Activated CD4-positive, alpha-beta T cell treated with anti-CD3 and anti-CD28 coated beads for 36 hours (primary cell): ENCODE measurements around the gene CIDEC. TPM values are rescaled to one million over a fixed set of nuclear protein-coding genes. Genes with fewer than 3 reads are reported as not detected.
A peak's percentile ranks its signal among the peaks of the same experiment; 100 is the strongest.
"Not testable (repeated sequence)": the region's sequence is repeated elsewhere in the genome, so short reads cannot be mapped to it uniquely, and the experiment has no call there.

Source experiments
- ATAC-seq: fragments of 200-7000 bp; cut with Tn5 transposase; one replicate; pipeline ENCODE4 v1.10.0; 2021; ENCODE audit warnings: mild to moderate bottlenecking, moderate library complexity
- CTCF ChIA-PET: fragments of 350-600 bp; sonication (Branson Sonifier 250); formaldehyde crosslinking; loops from one replicate; lab custom pipeline; 2021; ENCODE audit warnings: antibody characterized with exemption; lab: Charles Lee
- POLR2A ChIA-PET: fragments of 350-600 bp; sonication (Branson Sonifier 250); formaldehyde crosslinking; loops from one replicate; lab custom pipeline; 2021; ENCODE audit warnings: antibody characterized with exemption, inconsistent platforms; lab: Charles Lee
- DNase-seq: peaks from one replicate; pipeline ENCODE4 v3.0.0-alpha.2; 2020
- H3K27ac Mint-ChIP-seq: one replicate; pipeline ENCODE4 v1.8.0; 2021; ENCODE audit warnings: mixed read lengths
- H3K27me3 Mint-ChIP-seq: one replicate; pipeline ENCODE4 v1.8.0; 2021; ENCODE audit warnings: mixed read lengths
- H3K36me3 Mint-ChIP-seq: one replicate; pipeline ENCODE4 v1.8.0; 2021; ENCODE audit warnings: low read depth, mixed read lengths
- H3K4me1 Mint-ChIP-seq: one replicate; pipeline ENCODE4 v1.8.0; 2021; ENCODE audit warnings: mixed read lengths
- H3K4me3 Mint-ChIP-seq: one replicate; pipeline ENCODE4 v1.8.0; 2021; ENCODE audit warnings: mild to moderate bottlenecking, moderate library complexity, mixed read lengths
- H3K9me3 Mint-ChIP-seq: one replicate; pipeline ENCODE4 v1.8.0; 2021; ENCODE audit warnings: low read depth, mixed read lengths
- intact Hi-C, 2 experiments: fragments of 100-400 bp; cut with DNase I in 1 of 2; cut with micrococcal nuclease in 1 of 2; formaldehyde crosslinking; loops; one replicate each; pipeline versions ENCODE4 v1.14.2 to v1.15.1; 2022 to 2024; cut with DNase I, micrococcal nuclease
- total RNA-seq, 2 experiments: library from RNA; stranded (reverse); gene quantifications; one replicate each; pipeline ENCODE4 v1.2.3, GENCODE V29; 2021

CIDEC gene
- total RNA-seq, 2 experiments from 2014 or later: not detected

DNA sequence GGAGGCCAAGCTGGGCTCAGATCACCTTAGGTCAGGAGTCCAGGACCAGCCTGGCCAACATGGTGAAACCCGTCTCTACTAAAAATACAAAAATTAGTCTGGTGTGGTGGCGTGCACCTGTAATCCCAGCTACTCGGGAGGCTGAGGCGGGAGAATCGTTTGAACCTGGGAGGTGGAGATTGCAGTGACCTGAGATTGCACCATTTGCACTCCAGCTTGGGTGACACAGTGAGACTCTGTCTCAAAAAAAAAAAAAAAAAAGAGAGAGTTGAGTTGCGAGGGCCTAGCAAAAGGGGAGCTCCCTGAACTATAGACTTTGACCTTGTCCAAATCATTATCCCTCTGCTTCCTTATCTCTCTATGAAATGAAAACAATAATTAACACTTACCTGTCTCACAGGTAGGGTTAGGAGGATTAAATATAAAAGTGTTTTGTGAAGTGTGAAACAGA lies 20.9 kb upstream of the CIDEC start:
- H3K4me1 Mint-ChIP-seq: peaks cover 51% of the 10 kb centered on the region
- H3K4me3 Mint-ChIP-seq, CTCF ChIA-PET, intact Hi-C loops, ATAC-seq, DNase-seq, H3K27me3 Mint-ChIP-seq, H3K36me3 Mint-ChIP-seq, H3K9me3 Mint-ChIP-seq, H3K27ac Mint-ChIP-seq, POLR2A ChIA-PET: not testable (repeated sequence)

DNA sequence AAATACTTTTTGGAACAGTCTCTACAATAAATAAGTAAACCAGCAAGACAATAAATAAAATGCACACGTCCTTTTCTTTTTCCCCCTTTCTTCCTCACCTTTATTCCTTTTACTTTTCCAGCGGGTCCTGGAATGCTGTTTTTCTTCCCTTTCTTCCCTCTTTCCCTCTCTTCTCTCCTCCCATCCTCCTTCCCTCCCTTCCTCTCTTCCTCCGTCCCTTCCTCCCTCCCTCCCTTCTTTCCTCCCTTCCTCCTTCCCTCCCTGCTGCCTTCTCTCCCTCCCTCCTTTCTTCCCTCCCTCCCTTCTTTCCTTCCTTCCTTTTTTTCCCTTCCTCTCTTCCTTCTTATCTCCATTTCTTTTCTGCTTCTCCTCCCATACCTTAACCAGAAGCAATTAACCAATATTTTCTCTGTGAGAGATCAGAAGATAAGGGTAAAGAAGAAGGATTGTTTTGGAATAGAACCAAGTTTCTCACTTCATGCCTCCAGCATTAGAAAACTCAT lies 19.3 kb upstream of the CIDEC start:
- H3K9me3 Mint-ChIP-seq: peaks cover 3% of the 10 kb centered on the region
- intact Hi-C loops: no loop called here
- H3K27ac Mint-ChIP-seq: no peak overlapping the region
- ChIA-PET POLR2A (no interaction called here), CTCF (no interaction called here)
- ATAC-seq (no peak), DNase-seq (no peak)
- H3K36me3 Mint-ChIP-seq: peaks cover 11% of the 10 kb centered on the region
- no peak overlapping the region for H3K4me3 Mint-ChIP-seq
- peaks cover 62% of the 10 kb centered on the region for H3K4me1 Mint-ChIP-seq
- H3K27me3 Mint-ChIP-seq: no peaks in the 10 kb centered on the region

DNA sequence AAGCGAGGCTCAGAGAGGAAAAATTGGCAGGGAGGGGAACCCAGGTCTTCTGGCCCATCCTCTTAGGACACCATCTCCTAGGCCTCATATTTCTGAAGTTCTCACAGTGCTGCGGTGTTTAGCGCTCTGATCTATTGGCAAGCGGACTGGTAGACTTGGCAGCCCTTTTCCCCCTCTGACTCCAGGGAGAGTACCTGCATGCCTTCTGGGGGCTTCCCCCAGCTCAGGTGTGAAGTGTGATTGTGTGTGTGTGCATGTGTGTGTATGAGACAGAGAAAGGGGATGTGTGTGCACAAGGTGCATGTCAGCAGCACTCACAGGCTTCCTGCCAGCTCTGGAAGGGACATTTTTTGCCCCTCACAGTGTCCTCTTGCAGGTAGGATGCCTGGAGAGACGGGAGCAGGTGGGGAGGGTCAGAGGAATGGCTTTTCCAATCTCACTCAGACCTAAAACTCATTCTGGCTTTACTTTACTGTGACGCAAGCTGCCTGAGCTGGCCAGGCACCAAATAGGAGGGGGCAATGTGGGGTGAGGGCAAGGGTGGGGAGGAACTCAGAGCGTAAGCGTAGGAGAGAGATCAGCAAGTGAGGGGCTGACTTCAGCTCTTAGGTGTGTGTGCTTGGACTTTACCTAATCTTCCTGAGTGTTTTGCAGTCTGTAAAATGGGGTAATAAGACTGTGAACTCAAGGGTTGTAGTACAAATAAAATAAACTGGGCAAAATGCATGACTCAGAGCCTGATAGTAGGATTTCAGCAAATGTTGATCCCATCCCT lies 18.6 kb upstream of the CIDEC start:
- Mint-ChIP-seq H3K27ac (peak overlapping the region; percentile 28), H3K36me3 (peaks cover 17% of the 10 kb centered on the region), H3K9me3 (peaks cover 3% of the 10 kb centered on the region), H3K27me3 (no peaks in the 10 kb centered on the region), H3K4me1 (peaks cover 65% of the 10 kb centered on the region), H3K4me3 (no peak overlapping the region)
- ATAC-seq: no peak
- ChIA-PET CTCF (interaction anchor here (1.0 kb wide), 1 partner anchor 15 kb away, joined by 3 read pairs; no protein-coding TSS in a partner anchor), POLR2A (no interaction called here)
- intact Hi-C loops: no loop called here
- DNase-seq: peak; percentile 30

DNA sequence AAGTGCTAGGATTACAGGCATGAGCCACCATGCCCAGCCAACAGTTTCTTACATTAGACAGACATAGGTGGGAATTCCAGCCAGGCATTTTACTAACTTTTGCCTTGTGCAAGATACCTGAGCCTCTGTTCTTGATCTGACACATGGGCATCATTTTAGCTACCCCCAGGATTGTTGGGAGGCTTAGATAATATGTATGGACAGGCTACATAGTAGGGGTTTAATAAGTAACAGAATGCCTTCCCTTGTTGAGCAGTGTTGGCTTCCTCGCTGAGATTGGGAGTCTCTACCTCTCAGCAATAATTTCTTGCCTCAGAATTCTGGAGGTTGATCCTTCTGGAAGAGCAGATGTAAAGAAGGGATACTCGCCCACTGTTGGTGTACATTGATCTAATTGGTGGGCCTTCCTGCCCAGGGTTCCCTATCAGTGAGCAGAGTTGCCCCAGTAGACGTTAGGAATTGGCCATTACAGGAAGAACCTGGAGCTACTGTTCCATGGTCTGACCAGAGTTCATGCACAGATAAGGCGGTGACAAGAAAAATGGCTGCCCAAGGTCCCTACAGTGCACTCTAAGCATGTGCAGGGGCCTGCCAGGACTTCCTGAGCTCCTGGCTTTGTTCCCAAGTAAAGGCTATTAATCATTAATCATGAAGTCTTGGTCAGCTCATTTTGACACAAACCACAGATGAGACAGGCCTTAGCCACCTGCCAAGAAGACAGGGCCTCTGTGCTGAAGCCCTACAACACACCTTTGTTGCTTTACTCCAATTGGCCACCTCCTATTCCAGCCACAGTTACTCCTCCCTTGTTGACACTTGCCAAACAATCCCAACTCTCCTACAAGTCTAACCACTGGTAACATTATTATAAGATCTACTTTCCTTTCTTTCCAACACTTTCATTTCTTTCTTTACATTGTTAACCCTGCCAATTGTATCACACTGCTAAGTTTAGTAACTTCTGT lies 17.6 kb upstream of the CIDEC start:
- Mint-ChIP-seq H3K4me1 (peaks cover 63% of the 10 kb centered on the region), H3K9me3 (peaks cover 3% of the 10 kb centered on the region), H3K27ac (peak overlapping the region; percentile 42), H3K4me3 (no peak overlapping the region), H3K36me3 (peaks cover 25% of the 10 kb centered on the region), H3K27me3 (no peaks in the 10 kb centered on the region)
- ChIA-PET POLR2A (no interaction called here), CTCF (interaction anchor here (1.0 kb wide), 1 partner anchor 15 kb away, joined by 3 read pairs; no protein-coding TSS in a partner anchor)
- ATAC-seq (no peak), DNase-seq (no peak)
- intact Hi-C loops: no loop called here

DNA sequence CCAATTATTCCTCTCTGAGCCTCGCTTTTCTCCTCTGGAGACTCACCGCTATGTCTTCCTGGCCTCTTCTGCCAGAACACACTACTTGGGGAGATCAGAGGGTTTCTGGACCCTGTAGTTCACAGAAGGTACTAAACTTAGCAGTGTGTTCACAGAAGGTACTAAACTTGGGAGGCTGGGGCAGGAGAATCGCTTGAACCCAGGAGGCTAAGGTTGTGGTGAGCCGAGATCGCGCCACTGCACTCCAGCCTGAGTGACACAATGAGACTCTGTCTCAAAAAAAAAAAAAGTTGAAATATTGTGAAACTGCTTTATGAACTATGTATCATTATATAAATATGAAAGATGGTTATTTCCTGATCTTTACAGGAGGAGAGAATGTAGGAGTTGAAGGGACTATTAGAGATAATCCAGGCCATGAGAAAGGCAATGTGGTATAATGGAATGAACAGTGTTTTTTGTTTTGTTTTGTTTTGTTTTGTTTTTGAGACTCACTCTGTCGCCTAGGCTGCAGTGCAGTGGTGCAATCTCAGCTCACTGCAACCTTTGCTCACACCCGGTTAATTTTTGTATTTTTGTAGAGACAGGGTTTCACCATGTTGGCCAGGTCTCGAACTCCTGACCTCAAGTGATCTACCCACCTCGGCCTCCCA lies 16.8 kb upstream of the CIDEC start:
- H3K9me3 Mint-ChIP-seq, H3K27me3 Mint-ChIP-seq, ATAC-seq, intact Hi-C loops, DNase-seq, POLR2A ChIA-PET, CTCF ChIA-PET, H3K4me3 Mint-ChIP-seq: not testable (repeated sequence)
- peak overlapping the region; percentile 42 for H3K27ac Mint-ChIP-seq
- H3K4me1 Mint-ChIP-seq: peaks cover 63% of the 10 kb centered on the region
- peaks cover 33% of the 10 kb centered on the region for H3K36me3 Mint-ChIP-seq

DNA sequence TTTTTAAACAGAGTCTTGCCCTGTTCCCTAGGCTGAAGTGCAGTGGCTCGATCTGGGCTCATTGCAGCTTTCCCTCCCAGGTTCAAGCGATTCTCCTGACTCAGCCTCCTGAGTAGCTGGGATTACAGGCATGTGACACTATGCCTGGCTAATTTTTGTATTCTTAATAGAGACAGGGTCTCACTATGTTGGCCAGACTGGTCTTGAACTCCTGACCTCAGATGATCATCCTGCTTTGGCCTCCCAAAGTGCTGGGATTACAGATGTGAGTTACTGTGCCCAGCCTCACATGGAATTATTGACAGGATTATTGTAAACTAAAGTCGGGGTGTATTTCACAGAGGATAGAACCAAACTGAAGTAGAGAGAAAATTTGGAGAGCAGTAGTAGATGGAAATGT lies 15.7 kb upstream of the CIDEC start:
- CTCF ChIA-PET: interaction anchor here (3.1 kb wide), 1 partner anchor 36 kb away, joined by 17 read pairs; no protein-coding TSS in a partner anchor
- POLR2A ChIA-PET: not testable (repeated sequence)

DNA sequence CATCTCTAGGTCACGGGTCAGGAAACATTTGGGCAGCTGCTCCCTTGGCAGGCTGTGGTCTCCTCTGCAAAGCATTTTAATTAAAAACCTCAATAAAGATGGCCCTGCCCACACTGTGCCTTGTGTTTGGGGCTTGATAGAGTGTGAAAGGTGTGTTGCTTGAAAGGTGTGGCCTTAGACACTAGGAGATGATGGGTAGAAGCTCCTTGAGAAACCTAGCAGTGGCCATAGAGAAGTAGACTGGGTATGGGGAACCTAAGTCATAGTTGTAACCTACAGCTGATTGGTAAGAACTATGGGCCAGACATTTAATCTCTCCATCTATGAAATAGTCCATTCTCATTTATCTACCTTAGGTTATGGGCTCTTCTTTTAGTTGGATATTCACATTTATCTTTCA lies 13.7 kb upstream of the CIDEC start:
- peak overlapping the region; percentile 71 for H3K27ac Mint-ChIP-seq
- peaks cover 53% of the 10 kb centered on the region for H3K4me1 Mint-ChIP-seq

More for the DNA sequence above, 15.7 kb upstream of the CIDEC start:
- intact Hi-C loops, H3K27me3 Mint-ChIP-seq, H3K4me3 Mint-ChIP-seq, H3K9me3 Mint-ChIP-seq, ATAC-seq, DNase-seq, H3K27ac Mint-ChIP-seq: not testable (repeated sequence)
- peaks cover 40% of the 10 kb centered on the region for H3K36me3 Mint-ChIP-seq
- H3K4me1 Mint-ChIP-seq: peaks cover 59% of the 10 kb centered on the region

DNA sequence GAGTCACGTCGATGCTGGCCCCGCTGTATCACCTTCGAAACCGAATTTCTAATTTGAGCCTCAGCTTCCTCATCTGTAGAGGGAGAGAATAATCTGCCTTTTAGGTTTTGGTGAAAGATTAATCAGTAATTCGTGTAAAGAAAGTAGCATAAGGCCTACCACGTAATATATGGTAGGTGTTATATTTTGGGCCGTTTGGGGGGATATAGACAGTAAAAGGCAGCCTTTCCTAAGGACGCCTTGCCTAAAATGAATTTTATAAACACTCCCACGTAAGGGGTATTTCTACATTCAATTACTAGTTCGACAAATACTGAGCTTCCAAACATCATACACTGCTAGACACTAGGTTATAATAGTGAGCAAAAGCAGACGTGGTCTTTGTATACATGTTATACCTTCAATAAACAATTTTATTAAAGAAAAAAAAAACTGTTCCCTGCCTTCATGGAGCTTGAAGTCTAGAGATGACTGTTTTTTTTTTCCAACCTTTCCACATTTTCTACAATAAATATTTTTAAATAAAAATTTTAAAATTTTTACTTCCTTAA lies 11.1 kb upstream of the CIDEC start:
- DNase-seq (no peak), ATAC-seq (no peak)
- CTCF ChIA-PET: interaction anchor here (0.5 to 1.8 kb wide), 13 partner anchors 11 to 250 kb away, joined by 3 to 6 read pairs (median 4); partner anchors contain the start of genes CRELD1, IL17RE, RPUSD3 and VHL
- intact Hi-C loops: loop anchor here (2.0 to 5.0 kb wide), 4 partner anchors 49 to 528 kb away; partner anchors contain the start of genes ARPC4 (in 1 of the 2), RPUSD3 (in 1 of the 2), SETD5 (in 1 of the 2) and TADA3 (in 1 of the 2)
- Mint-ChIP-seq H3K4me3 (peak overlapping the region; percentile 96), H3K27ac (peak overlapping the region; percentile 98), H3K27me3 (no peaks in the 10 kb centered on the region), H3K4me1 (peaks cover 37% of the 10 kb centered on the region), H3K9me3 (peaks cover 3% of the 10 kb centered on the region), H3K36me3 (peaks cover 40% of the 10 kb centered on the region)
- POLR2A ChIA-PET: interaction anchor here (0.7 to 1.6 kb wide), 6 partner anchors 11 to 55 kb away, joined by 3 to 4 read pairs (median 4); partner anchors contain the start of genes CRELD1 and IL17RE

More for the DNA sequence above, 13.7 kb upstream of the CIDEC start:
- H3K9me3 Mint-ChIP-seq: peaks cover 3% of the 10 kb centered on the region
- DNase-seq (no peak), ATAC-seq (no peak)
- no peak overlapping the region for H3K4me3 Mint-ChIP-seq
- ChIA-PET CTCF (interaction anchor here (0.8 to 3.1 kb wide), 9 partner anchors 10 to 389 kb away, joined by 3 to 17 read pairs (median 4); partner anchors contain the start of genes CRELD1 and PRRT3), POLR2A (interaction anchor here (0.6 to 0.8 kb wide), 2 partner anchors 144 to 502 kb away, joined by 3 to 7 read pairs; partner anchors contain the start of gene OGG1)
- peaks cover 42% of the 10 kb centered on the region for H3K36me3 Mint-ChIP-seq
- no peaks in the 10 kb centered on the region for H3K27me3 Mint-ChIP-seq
- intact Hi-C loops: loop anchor here in 1 of 2 experiments (5.0 kb wide), 2 partner anchors 51 to 101 kb away; partner anchors contain the start of genes ARPC4, RPUSD3 and TADA3

DNA sequence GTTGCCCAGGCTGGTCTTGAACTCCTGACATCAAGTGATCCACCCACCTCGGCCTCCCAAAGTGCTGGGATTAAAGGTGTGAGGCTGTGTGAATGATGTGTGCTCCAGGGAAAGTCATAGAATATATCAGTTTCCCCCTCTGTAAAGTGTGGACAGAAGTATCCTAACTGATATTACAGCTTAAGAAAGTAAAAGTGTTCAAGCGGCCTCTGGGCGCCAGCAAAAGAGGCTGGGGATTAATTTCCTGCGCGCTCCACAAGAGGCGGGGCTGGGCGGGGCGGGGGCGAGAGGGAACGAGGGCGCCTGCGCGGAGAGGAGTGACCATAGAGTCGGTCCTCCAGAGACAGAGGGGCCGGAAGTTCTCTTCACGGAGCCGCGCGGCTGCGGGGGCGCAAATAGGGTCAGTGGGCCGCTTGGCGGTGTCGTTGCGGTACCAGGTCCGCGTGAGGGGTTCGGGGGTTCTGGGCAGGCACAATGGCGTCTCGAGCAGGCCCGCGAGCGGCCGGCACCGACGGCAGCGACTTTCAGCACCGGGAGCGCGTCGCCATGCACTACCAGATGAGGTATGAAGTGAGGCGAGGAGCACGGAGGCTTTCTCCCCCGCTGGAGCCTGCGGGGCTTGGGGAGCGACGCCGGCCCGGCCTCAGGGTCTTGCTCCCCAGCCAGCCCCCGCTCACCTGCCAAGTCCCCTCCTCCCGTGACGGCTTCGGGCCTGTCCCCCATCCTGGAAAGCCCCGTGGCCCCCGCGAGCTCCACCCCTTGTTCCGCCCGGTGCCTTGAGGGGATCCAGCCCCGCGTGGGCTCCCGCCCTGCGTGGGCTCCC lies 10.4 kb upstream of the CIDEC start, which contains the start of gene JAGN1:
Gene JAGN1, plus strand, starts transcription at position 362 of the 823 bp plus-strand sequence. Its CDS starts 113 bp downstream, at position 475.
- Mint-ChIP-seq H3K27me3 (no peaks in the 10 kb centered on the region), H3K4me3 (peak within 1 kb of the TSS; percentile 96), H3K4me1 (peaks cover 34% of the 10 kb centered on the region), H3K27ac (peak within 1 kb of the TSS; percentile 98), H3K36me3 (peaks cover 37% of the 10 kb centered on the region), H3K9me3 (peaks cover 3% of the 10 kb centered on the region)
- peak; percentile 82 for ATAC-seq
- DNase-seq: peak; percentile 96
- intact Hi-C loops: loop anchor here (1.0 to 5.0 kb wide), 15 partner anchors 43 to 528 kb away; partner anchors contain the start of genes BRK1 (in 2 of the 2), CRELD1 (in 2 of the 2), RPUSD3 (in 2 of the 2) and TADA3 (in 2 of the 2)
- CTCF ChIA-PET: interaction anchor here (0.6 to 1.8 kb wide), 13 partner anchors 10 to 251 kb away, joined by 3 to 7 read pairs (median 4); partner anchors contain the start of genes CIDEC, CRELD1, IL17RE and RPUSD3
- POLR2A ChIA-PET: interaction anchor here (0.9 to 1.6 kb wide), 4 partner anchors 12 to 56 kb away, joined by 3 to 4 read pairs (median 4); partner anchors contain the start of genes CRELD1 and IL17RE
